Osteoblast (primary cell): Measurements from ENCODE around the gene GPR137B. TPM values are rescaled to one million over a fixed set of nuclear protein-coding genes. Genes with fewer than 3 reads are reported as not detected.
"Not testable (repeated sequence)": the region's sequence is repeated elsewhere in the genome, so short reads cannot be mapped to it uniquely, and the experiment has no call there.

ENCODE experiments used
- DNase-seq: peaks from one replicate; pipeline ENCODE4 v3.0.0; 2011; ENCODE audit warnings: low spot score, mixed read lengths; ENCODE audit not compliant: insufficient read length; ENCODE audit errors: missing footprints
- H2AFZ ChIP-seq: 2 replicates; pipeline ENCODE4 v1.6.0; 2011; ENCODE audit warnings: mild to moderate bottlenecking, low read length
- H3K27ac ChIP-seq: 2 replicates; pipeline ENCODE4 v1.5.1; 2011; ENCODE audit warnings: mild to moderate bottlenecking, low read depth, low read length, moderate library complexity
- H3K27me3 ChIP-seq: 2 replicates; pipeline ENCODE4 v1.6.0; 2012; ENCODE audit warnings: mild to moderate bottlenecking, control low read depth, inconsistent platforms, low read length, moderate library complexity; ENCODE audit not compliant: insufficient read depth
- H3K36me3 ChIP-seq: 2 replicates; pipeline ENCODE4 v1.5.1; 2011; ENCODE audit warnings: mild to moderate bottlenecking, low read length, control low read depth, moderate library complexity; ENCODE audit not compliant: insufficient read depth
- H3K4me1 ChIP-seq: 2 replicates; pipeline ENCODE4 v1.5.1; 2011; ENCODE audit warnings: mild to moderate bottlenecking, low read length, control low read depth, moderate library complexity; ENCODE audit not compliant: insufficient read depth
- H3K4me2 ChIP-seq: 2 replicates; pipeline ENCODE4 v1.6.0; 2011; ENCODE audit warnings: mild to moderate bottlenecking, low read length; ENCODE audit not compliant: insufficient read depth
- H3K4me3 ChIP-seq: fragments of 200-600 bp; sonication (generic); 3 replicates; pipeline ENCODE4 v1.5.1; 2012; ENCODE audit warnings: mild to moderate bottlenecking, low read length, inconsistent platforms; ENCODE audit not compliant: insufficient read depth
- H3K79me2 ChIP-seq: 2 replicates; pipeline ENCODE4 v1.6.0; 2012; ENCODE audit warnings: mild to moderate bottlenecking, low read length, control low read depth, inconsistent platforms; ENCODE audit not compliant: insufficient read depth
- H3K9me3 ChIP-seq: 2 replicates; pipeline ENCODE4 v1.5.1; 2011; ENCODE audit warnings: low read depth, low read length, control low read depth
- H4K20me1 ChIP-seq: 2 replicates; pipeline ENCODE4 v1.6.0; 2012; ENCODE audit warnings: mild to moderate bottlenecking, low read length, control low read depth; ENCODE audit not compliant: insufficient read depth
- CTCF ChIP-seq: IDR thresholded peaks from 2 replicates; pipeline ENCODE4 v1.5.1; 2011; ENCODE audit warnings: mild to moderate bottlenecking, low read depth, low read length, moderate library complexity; ENCODE audit errors: extremely low read depth
- total RNA-seq: library from RNA; depleted of rRNA; stranded (reverse); fragments of >200 nt; gene quantifications from 2 replicates; pipeline ENCODE4 v1.2.3, GENCODE V29; 2012

The GPR137B gene
- total RNA-seq, 1 donor: 23.5 TPM

GRCh38 chr1:236155841-236156503 is 13.6 kb downstream of the GPR137B start:
- Histone ChIP-seq H2AFZ (no peak overlapping the region), H3K27me3 (no peaks in the 10 kb centered on the region), H4K20me1 (peaks cover 28% of the 10 kb centered on the region), H3K79me2 (peaks cover 8% of the 10 kb centered on the region), H3K27ac (no peak overlapping the region), H3K4me1 (no peaks in the 10 kb centered on the region), H3K36me3 (no peaks in the 10 kb centered on the region), H3K4me3 (no peak overlapping the region), H3K9me3 (no peaks in the 10 kb centered on the region), H3K4me2 (no peak overlapping the region)
- DNase-seq: peak; percentile 64
- TF ChIP-seq CTCF: no peak

DNA sequence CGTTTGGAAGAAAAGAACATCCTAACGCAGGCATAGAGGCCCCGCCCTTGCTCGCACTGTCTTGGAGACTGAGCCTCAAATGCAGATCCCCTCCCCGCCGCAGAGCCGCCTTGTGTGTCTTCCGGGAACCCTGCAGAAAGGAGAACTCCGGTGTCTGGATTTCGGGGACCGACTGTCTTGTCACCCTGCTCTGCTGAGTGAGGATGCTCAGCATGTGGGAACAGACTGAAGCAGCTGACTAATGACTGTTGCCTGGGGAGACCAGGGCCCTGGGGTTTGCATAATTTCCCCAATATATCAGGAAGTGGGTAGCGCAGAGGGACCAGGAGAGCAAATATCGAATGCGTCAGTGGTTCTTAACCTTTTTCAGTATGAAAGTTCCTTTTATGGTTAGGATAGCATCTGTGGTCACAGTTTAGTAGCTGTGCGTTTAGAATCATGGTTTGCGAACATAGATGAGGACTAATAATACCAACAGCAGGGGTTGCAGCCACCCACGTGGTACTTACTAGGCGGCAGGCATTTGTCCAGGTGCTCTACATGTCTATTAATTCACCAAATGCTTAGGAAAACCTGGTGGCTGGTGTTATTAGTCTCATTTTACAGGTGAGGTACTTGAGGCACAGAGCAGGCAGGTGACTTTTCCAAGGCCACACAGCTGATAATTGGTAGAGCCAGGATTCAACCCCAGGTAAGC is 14.3 kb downstream of the GPR137B start:
- peak; percentile 73 for DNase-seq
- H2AFZ ChIP-seq: no peak overlapping the region
- H3K4me2 ChIP-seq: no peak overlapping the region
- H3K4me3 ChIP-seq: no peak overlapping the region
- no peak overlapping the region for H3K27ac ChIP-seq
- H3K4me1 ChIP-seq: no peaks in the 10 kb centered on the region
- H3K9me3 ChIP-seq: peaks cover 2% of the 10 kb centered on the region
- no peaks in the 10 kb centered on the region for H3K27me3 ChIP-seq
- H3K79me2 ChIP-seq: peaks cover 8% of the 10 kb centered on the region
- H4K20me1 ChIP-seq: peaks cover 29% of the 10 kb centered on the region
- no peak for TF ChIP-seq CTCF
- H3K36me3 ChIP-seq: no peaks in the 10 kb centered on the region

- not testable (repeated sequence) for H3K9me3 ChIP-seq, H2AFZ ChIP-seq, H3K79me2 ChIP-seq, H3K36me3 ChIP-seq, H3K27ac ChIP-seq, H3K27me3 ChIP-seq, H3K4me3 ChIP-seq, H3K4me2 ChIP-seq, H3K4me1 ChIP-seq
- DNase-seq: peak; percentile 35
- peaks cover 29% of the 10 kb centered on the region for H4K20me1 ChIP-seq
Measured at GRCh38 chr1:236158072-236158471, 15.7 kb downstream of the GPR137B start.

- no peak for DNase-seq
- no peak for TF ChIP-seq CTCF
- Histone ChIP-seq H3K79me2 (peaks cover 6% of the 10 kb centered on the region), H3K36me3 (no peaks in the 10 kb centered on the region), H2AFZ (no peak overlapping the region), H4K20me1 (peaks cover 28% of the 10 kb centered on the region), H3K4me1 (no peaks in the 10 kb centered on the region), H3K9me3 (peaks cover 2% of the 10 kb centered on the region), H3K4me3 (no peak overlapping the region), H3K4me2 (no peak overlapping the region), H3K27ac (no peak overlapping the region), H3K27me3 (no peaks in the 10 kb centered on the region)
Measured at GRCh38 chr1:236158719-236159118, 16.4 kb downstream of the GPR137B start.
